A673 (cell line): ENCODE results near the gene CDYL2. TPM values are rescaled to one million over a fixed set of nuclear protein-coding genes. Genes with fewer than 3 reads are reported as not detected.

Experiments used
- BruUV-seq: library from RNA; stranded (reverse); fragments of 400-500 nt; replicated peaks from 2 replicates; lab custom pipeline; 2021; lab: Mats Ljungman, UMichigan
- CTCF ChIA-PET: fragments of 300-600 bp; sonication (Branson Sonifier 250); formaldehyde crosslinking; loops from one replicate; lab custom pipeline; 2022; ENCODE audit warnings: antibody characterized with exemption; lab: Charles Lee
- POLR2A ChIA-PET: fragments of 300-600 bp; sonication (Branson Sonifier 250); formaldehyde crosslinking; loops from one replicate; lab custom pipeline; 2022; ENCODE audit warnings: antibody characterized with exemption; ENCODE audit not compliant: low non-redundant PET; lab: Charles Lee
- DNase-seq: peaks from one replicate; pipeline ENCODE4 v3.0.0-alpha.2; 2015; ENCODE audit warnings: low spot score
- H3K27ac ChIP-seq: fragments of 200-600 bp; sonication (generic); 2 replicates; pipeline ENCODE4 v1.5.1; 2016; ENCODE audit warnings: mixed run types, low read depth, mild to moderate bottlenecking, mixed read lengths, antibody characterized with exemption, low read length; ENCODE audit not compliant: poor library complexity, severe bottlenecking
- H3K27me3 ChIP-seq: fragments of 200-600 bp; sonication (generic); replicated peaks from 2 replicates; pipeline ENCODE4 v1.6.1; 2017; ENCODE audit warnings: mixed run types, low read depth, mild to moderate bottlenecking, mixed read lengths, antibody characterized with exemption, low read length; ENCODE audit not compliant: insufficient read depth, poor library complexity
- H3K36me3 ChIP-seq: fragments of 200-600 bp; sonication (generic); 2 replicates; pipeline ENCODE4 v1.6.1; 2016; ENCODE audit warnings: mixed run types, mild to moderate bottlenecking, mixed read lengths, antibody characterized with exemption, low read length; ENCODE audit not compliant: insufficient read depth, poor library complexity, severe bottlenecking
- H3K4me1 ChIP-seq: fragments of 200-600 bp; sonication (generic); 2 replicates; pipeline ENCODE4 v1.6.1; 2017; ENCODE audit warnings: mixed run types, mild to moderate bottlenecking, mixed read lengths, antibody characterized with exemption, low read length; ENCODE audit not compliant: insufficient read depth, poor library complexity, severe bottlenecking
- H3K4me3 ChIP-seq: fragments of 200-600 bp; sonication (generic); 2 replicates; pipeline ENCODE4 v1.5.1; 2016; ENCODE audit warnings: low read depth, mixed run types, mild to moderate bottlenecking, mixed read lengths, low read length; ENCODE audit not compliant: poor library complexity, severe bottlenecking
- H3K9me3 ChIP-seq: fragments of 200-600 bp; sonication (generic); 2 replicates; pipeline ENCODE4 v1.6.1; 2016; ENCODE audit warnings: mixed run types, low read depth, mild to moderate bottlenecking, mixed read lengths, antibody characterized with exemption, low read length; ENCODE audit not compliant: poor library complexity, severe bottlenecking
- CTCF ChIP-seq: fragments of 300-800, 200-600 bp; sonication (generic); conservative IDR thresholded peaks from 2 replicates; pipeline ENCODE4 v1.5.1; 2017; ENCODE audit warnings: low read depth, mild to moderate bottlenecking, antibody characterized with exemption, low read length, moderate library complexity, mixed read lengths
- EZH2 ChIP-seq: fragments of 200-600 bp; sonication (generic); IDR thresholded peaks from 2 replicates; pipeline ENCODE4 v1.6.1; 2017; ENCODE audit warnings: borderline replicate concordance, low read depth, mild to moderate bottlenecking, mixed read lengths, antibody characterized with exemption, low read length; ENCODE audit not compliant: poor library complexity, severe bottlenecking
- intact Hi-C: fragments of 100-400 bp; cut with micrococcal nuclease; formaldehyde crosslinking; loops from one replicate; pipeline ENCODE4 v1.10.0; 2022; ENCODE audit not compliant: unreplicated experiment
- total RNA-seq: library from RNA; stranded (reverse); gene quantifications from 2 replicates; pipeline ENCODE4 v1.2.3, GENCODE V29; 2021

Gene CDYL2
- total RNA-seq, 1 experiment from 2014 or later = 0.64 TPM

GRCh38 chr16:80775450-80775849 is 28.9 kb downstream of the CDYL2 start:
- BruUV-seq = no TSS peak
- no peaks in the 10 kb centered on the region for H3K9me3 ChIP-seq
- no peak for DNase-seq
- no peak overlapping the region for H3K27ac ChIP-seq
- CTCF ChIA-PET = no interaction called here
- no peaks in the 10 kb centered on the region for H3K4me1 ChIP-seq
- no peaks in the 10 kb centered on the region for H3K36me3 ChIP-seq
- no peak overlapping the region for H3K4me3 ChIP-seq
- H3K27me3 ChIP-seq = peaks cover 3% of the 10 kb centered on the region
- intact Hi-C loops = no loop called here
- no peak for TF ChIP-seq EZH2
- no peak for TF ChIP-seq CTCF
- POLR2A ChIA-PET = no interaction called here

- no TSS peak for BruUV-seq
- H3K27ac ChIP-seq = no peak overlapping the region
- H3K4me3 ChIP-seq = no peak overlapping the region
- no peaks in the 10 kb centered on the region for H3K9me3 ChIP-seq
- H3K36me3 ChIP-seq = no peaks in the 10 kb centered on the region
- intact Hi-C loops = no loop called here
- CTCF ChIA-PET = no interaction called here
- POLR2A ChIA-PET = no interaction called here
- no peaks in the 10 kb centered on the region for H3K4me1 ChIP-seq
- DNase-seq = no peak
- TF ChIP-seq CTCF = no peak
- no peak for TF ChIP-seq EZH2
- no peaks in the 10 kb centered on the region for H3K27me3 ChIP-seq
Measured at GRCh38 chr16:80766798-80767197, 37.6 kb downstream of the CDYL2 start.

GRCh38 chr16:80759419-80760162 is 44.8 kb downstream of the CDYL2 start:
- Histone ChIP-seq H3K4me3 (no peak overlapping the region), H3K27me3 (no peaks in the 10 kb centered on the region), H3K4me1 (no peaks in the 10 kb centered on the region), H3K9me3 (no peaks in the 10 kb centered on the region), H3K27ac (no peak overlapping the region), H3K36me3 (no peaks in the 10 kb centered on the region)
- TF ChIP-seq EZH2 = no peak
- no peak for TF ChIP-seq CTCF
- no TSS peak for BruUV-seq
- POLR2A ChIA-PET = no interaction called here
- CTCF ChIA-PET = no interaction called here
- intact Hi-C loops = no loop called here
- no peak for DNase-seq
